Measurements from ENCODE around the gene MTERF4.

GRCh38 chr2:241141214-241141770 is 39.2 kb upstream of the MTERF4 start:
- TF ChIP-seq CTCF (IDR thresholded peaks at IDR 0.05) (no peak), POLR2A (IDR thresholded peaks at IDR 0.05) (no peak)

Data from uterus (tissue), 2 donors.